Right lobe of liver (tissue), 6 donors: ENCODE results near the gene CTNND2. TPM values are rescaled to one million over a fixed set of nuclear protein-coding genes. Genes with fewer than 3 reads are reported as not detected.

ENCODE experiments used
- ATAC-seq, 4 donors: fragments of 200-7000 bp; cut with Tn5 transposase; one replicate each; pipeline ENCODE4 v1.9.1; 2020; ENCODE audit warnings: mild to moderate bottlenecking in 4 of 4, moderate library complexity in 4 of 4
- DNase-seq, 3 donors: peaks; one replicate each; pipeline ENCODE4 v3.0.0-alpha.2; 2020
- H3K27ac ChIP-seq, 3 donors: fragments of 200-600 bp; one replicate each; pipeline ENCODE4 v1.8.0; 2022
- H3K27me3 ChIP-seq, 2 donors: fragments of 200-600 bp; one replicate each; pipeline ENCODE4 v1.8.0; 2022
- H3K36me3 ChIP-seq, 4 donors: fragments of 200-600 bp; sonication (generic) in 1 of 4; one replicate each; pipeline versions ENCODE4 v1.5.1 to v1.8.0; 2017 to 2022; ENCODE audit warnings: control low read depth in 1 of 4
- H3K4me1 ChIP-seq, 4 donors: fragments of 200-600 bp; sonication (generic) in 1 of 4; one replicate each; pipeline versions ENCODE4 v1.5.1 to v1.8.0; 2017 to 2022; ENCODE audit warnings: control low read depth in 1 of 4
- H3K4me3 ChIP-seq, 3 donors: fragments of 200-600 bp; one replicate each; pipeline ENCODE4 v1.8.0; 2022
- H3K9me3 ChIP-seq, 4 donors: fragments of 200-600 bp; sonication (generic) in 1 of 4; one replicate each; pipeline versions ENCODE4 v1.5.1 to v1.8.0; 2017 to 2022; ENCODE audit warnings: control low read depth in 1 of 4
- CTCF ChIP-seq, 4 donors: fragments of 200-600 bp in 3 of 4; fragments of 450-650 bp in 1 of 4; IDR thresholded peaks; one replicate each; pipeline versions ENCODE4 v1.5.1 to v1.8.0; 2016 to 2022; ENCODE audit warnings: antibody characterized with exemption in 4 of 4, mild to moderate bottlenecking in 2 of 4
- POLR2A ChIP-seq: fragments of 450-650 bp; IDR thresholded peaks from one replicate; pipeline ENCODE4 v1.6.1; 2017; ENCODE audit warnings: antibody characterized with exemption, mild to moderate bottlenecking
- WGBS: methylation state at CpG from one replicate; pipeline ENCODE4 v1.1.6; 2018; ENCODE audit warnings: low coverage, low lambda C conversion rate; ENCODE audit not compliant: insufficient coverage; ENCODE audit errors: missing lambda C conversion rate; 5-methylcytosine and 5-hydroxymethylcytosine counted together
- intact Hi-C, 2 donors: fragments of 100-400 bp; cut with DNase I; formaldehyde crosslinking; loops; one replicate each; pipeline versions ENCODE4 v1.11.2 to v1.14.1; 2022
- total RNA-seq, 6 experiments: library from RNA; depleted of rRNA in 2 of 6; stranded (reverse); fragments of >200 nt in 2 of 6; fragmentation: NEBNext Ultra II Directional in 3 of 6; extraction: Animal tissue kit (Norgen Biotek cat#: 25700) in 3 of 6; gene quantifications; one replicate each; pipeline versions ENCODE4 v1.1.0 to v1.2.4, GENCODE V29; 2016 to 2023
- donor health status: DM: no; HTN: yes; CAD: no.
- donor health status: DM: no; HTN: no; CAD: no.
- donor health status: DM: no; HTN: no; CAD: no.
- donor health status: DM: no; HTN: yes; CAD: no.
- donor health status: DM: no; HTN: yes; CAD: no.

CTNND2 gene
- total RNA-seq, 6 experiments from 2014 or later, result 0.06 to 1.5 (median 1.1) TPM

DNA sequence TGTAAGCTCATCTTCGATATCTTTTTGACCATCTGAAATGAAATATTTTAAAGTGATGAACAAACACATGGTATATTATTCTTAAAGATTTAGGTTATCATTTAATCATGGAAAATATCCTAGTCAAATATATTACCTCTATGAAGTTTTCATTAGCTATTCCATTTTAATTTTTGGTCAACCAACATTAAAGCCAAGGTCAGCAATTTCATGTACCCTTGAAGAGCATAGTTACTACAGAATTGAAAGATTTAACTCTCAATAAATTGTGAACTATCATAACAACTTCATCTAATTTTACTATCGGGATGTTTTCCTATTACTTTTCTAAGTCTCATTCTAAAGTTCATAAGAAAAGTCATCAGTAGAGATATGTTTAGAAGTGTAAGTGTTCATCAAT, 492.6 kb downstream of the CTNND2 start:
- intact Hi-C loops, result no loop called here
- no peaks in the 10 kb centered on the region for H3K4me1 ChIP-seq
- no peak for TF ChIP-seq CTCF (IDR thresholded peaks at IDR 0.05)
- TF ChIP-seq POLR2A, result no peak
- no peak overlapping the region for H3K27ac ChIP-seq
- H3K36me3 ChIP-seq, result no peaks in the 10 kb centered on the region
- no peak overlapping the region for H3K4me3 ChIP-seq
- no peak for DNase-seq
- 74% methylated on average over 2 of the region's 2 CpGs for WGBS
- no peaks in the 10 kb centered on the region for H3K27me3 ChIP-seq
- H3K9me3 ChIP-seq, result no peaks in the 10 kb centered on the region
- ATAC-seq, result no peak

GRCh38 chr5:11407556-11408145, 496.6 kb downstream of the CTNND2 start:
- intact Hi-C loops, result no loop called here
- H3K9me3 ChIP-seq, result no peaks in the 10 kb centered on the region
- no peak overlapping the region for H3K27ac ChIP-seq
- no peak for ATAC-seq
- no peaks in the 10 kb centered on the region for H3K4me1 ChIP-seq
- no peak for DNase-seq
- H3K36me3 ChIP-seq, result no peaks in the 10 kb centered on the region
- no peaks in the 10 kb centered on the region for H3K27me3 ChIP-seq
- TF ChIP-seq POLR2A, result no peak
- no peak for TF ChIP-seq CTCF (IDR thresholded peaks at IDR 0.05)
- no peak overlapping the region for H3K4me3 ChIP-seq
- WGBS, result 81% methylated on average over 4 of the region's 5 CpGs

- Histone ChIP-seq H3K9me3 (no peaks in the 10 kb centered on the region), H3K36me3 (no peaks in the 10 kb centered on the region), H3K27me3 (no peaks in the 10 kb centered on the region), H3K4me1 (no peaks in the 10 kb centered on the region), H3K27ac (no peak overlapping the region), H3K4me3 (no peak overlapping the region)
- 60% methylated on average over 2 of the region's 2 CpGs for WGBS
- intact Hi-C loops, result no loop called here
- no peak for ATAC-seq
- TF ChIP-seq POLR2A (no peak), CTCF (IDR thresholded peaks at IDR 0.05) (no peak)
- DNase-seq, result no peak
Observed at GRCh38 chr5:11400316-11400715, 503.9 kb downstream of the CTNND2 start.

- TF ChIP-seq CTCF (IDR thresholded peaks at IDR 0.05) (no peak), POLR2A (no peak)
- DNase-seq (no peak), ATAC-seq (no peak)
- intact Hi-C loops, result no loop called here
- H3K9me3 ChIP-seq, result no peaks in the 10 kb centered on the region
- WGBS, result 65% methylated on average over 3 of the region's 3 CpGs
- no peaks in the 10 kb centered on the region for H3K36me3 ChIP-seq
- H3K27me3 ChIP-seq, result no peaks in the 10 kb centered on the region
- H3K4me1 ChIP-seq, result no peaks in the 10 kb centered on the region
- H3K4me3 ChIP-seq, result no peak overlapping the region
- no peak overlapping the region for H3K27ac ChIP-seq
Observed at GRCh38 chr5:11398728-11399127, 505.5 kb downstream of the CTNND2 start.

DNA sequence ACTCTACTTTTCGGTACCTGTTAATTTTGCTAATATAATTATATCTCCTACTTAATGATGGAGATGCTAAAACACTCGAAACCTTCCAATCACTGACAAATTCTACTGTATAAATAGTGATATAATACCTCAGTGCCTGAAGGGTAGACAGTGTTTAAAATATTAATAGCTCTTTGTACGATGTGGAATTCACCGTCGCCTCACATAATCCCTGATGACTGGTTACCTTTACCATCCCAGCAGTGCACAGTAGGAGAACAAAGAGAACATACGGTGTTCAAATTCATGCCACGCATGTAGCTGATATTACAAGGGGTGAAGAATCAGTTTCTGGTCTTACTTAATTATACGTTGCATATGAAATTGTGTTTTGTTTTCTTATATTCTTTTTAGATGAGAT, 506.7 kb downstream of the CTNND2 start:
- intact Hi-C loops, result no loop called here
- TF ChIP-seq CTCF (IDR thresholded peaks at IDR 0.05) (no peak), POLR2A (no peak)
- H3K9me3 ChIP-seq, result no peaks in the 10 kb centered on the region
- no peak overlapping the region for H3K27ac ChIP-seq
- no peaks in the 10 kb centered on the region for H3K36me3 ChIP-seq
- no peak for DNase-seq
- no peaks in the 10 kb centered on the region for H3K27me3 ChIP-seq
- H3K4me3 ChIP-seq, result no peak overlapping the region
- no peaks in the 10 kb centered on the region for H3K4me1 ChIP-seq
- ATAC-seq, result no peak
- 68% methylated on average over 8 of the region's 8 CpGs for WGBS
